Kidney epithelial cell (primary cell): Measurements from ENCODE around the gene EP400. TPM values are rescaled to one million over a fixed set of nuclear protein-coding genes. Genes with fewer than 3 reads are reported as not detected.
"Not testable (repeated sequence)": the region's sequence is repeated elsewhere in the genome, so short reads cannot be mapped to it uniquely, and the experiment has no call there.

Experiments
- DNase-seq: peaks from one replicate; pipeline ENCODE4 v3.0.0-alpha.2; 2010; ENCODE audit warnings: low read depth
- H3K27me3 ChIP-seq: 2 replicates; pipeline ENCODE4 v1.6.0; 2011; ENCODE audit warnings: low read length; ENCODE audit not compliant: control insufficient read depth, insufficient read depth
- H3K36me3 ChIP-seq: 2 replicates; pipeline ENCODE4 v1.5.1; 2011; ENCODE audit warnings: low read length; ENCODE audit not compliant: control insufficient read depth, insufficient read depth
- H3K4me3 ChIP-seq: 2 replicates; pipeline ENCODE4 v1.5.1; 2011; ENCODE audit warnings: low read depth, mild to moderate bottlenecking, control low read depth, low read length
- total RNA-seq: library from RNA; depleted of rRNA; stranded (reverse); fragments of >200 nt; gene quantifications from 2 replicates; pipeline ENCODE4 v1.2.3, GENCODE V29; 2015
- TF ChIP-seq, protein P1 (sequence below): IDR thresholded peaks from 2 replicates; pipeline ENCODE4 v1.5.1; 2011; ENCODE audit warnings: mild to moderate bottlenecking, moderate library complexity, low read length, control low read depth, inconsistent platforms; ENCODE audit not compliant: insufficient read depth, poor library complexity, severe bottlenecking

Gene EP400
- total RNA-seq, 1 donor from 2014 or later, result 21.4 TPM

DNA sequence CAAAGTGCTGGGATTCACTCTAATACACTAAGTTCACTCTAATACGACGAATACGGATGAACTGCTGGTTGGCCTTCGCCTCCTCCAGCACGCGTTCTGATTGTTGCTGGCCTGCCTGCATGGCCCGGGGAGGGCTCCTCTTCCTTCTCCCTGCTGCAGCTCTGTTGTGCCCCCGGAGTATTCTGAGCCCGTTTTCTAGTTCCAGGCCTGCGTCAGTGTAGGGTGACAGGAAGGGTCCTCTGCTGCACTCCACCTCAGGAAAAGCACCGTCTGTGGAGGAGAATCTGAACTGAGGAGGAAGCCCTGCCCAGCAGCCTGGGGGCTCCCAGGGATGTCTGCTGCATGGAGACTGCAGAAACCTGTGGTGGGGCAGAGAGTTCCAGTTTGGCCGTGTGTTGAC lies 150.0 kb downstream of the EP400 start:
- Histone ChIP-seq H3K27me3 (no peaks in the 10 kb centered on the region), H3K4me3 (no peak overlapping the region), H3K36me3 (no peaks in the 10 kb centered on the region)
- TF ChIP-seq, protein P1, sequence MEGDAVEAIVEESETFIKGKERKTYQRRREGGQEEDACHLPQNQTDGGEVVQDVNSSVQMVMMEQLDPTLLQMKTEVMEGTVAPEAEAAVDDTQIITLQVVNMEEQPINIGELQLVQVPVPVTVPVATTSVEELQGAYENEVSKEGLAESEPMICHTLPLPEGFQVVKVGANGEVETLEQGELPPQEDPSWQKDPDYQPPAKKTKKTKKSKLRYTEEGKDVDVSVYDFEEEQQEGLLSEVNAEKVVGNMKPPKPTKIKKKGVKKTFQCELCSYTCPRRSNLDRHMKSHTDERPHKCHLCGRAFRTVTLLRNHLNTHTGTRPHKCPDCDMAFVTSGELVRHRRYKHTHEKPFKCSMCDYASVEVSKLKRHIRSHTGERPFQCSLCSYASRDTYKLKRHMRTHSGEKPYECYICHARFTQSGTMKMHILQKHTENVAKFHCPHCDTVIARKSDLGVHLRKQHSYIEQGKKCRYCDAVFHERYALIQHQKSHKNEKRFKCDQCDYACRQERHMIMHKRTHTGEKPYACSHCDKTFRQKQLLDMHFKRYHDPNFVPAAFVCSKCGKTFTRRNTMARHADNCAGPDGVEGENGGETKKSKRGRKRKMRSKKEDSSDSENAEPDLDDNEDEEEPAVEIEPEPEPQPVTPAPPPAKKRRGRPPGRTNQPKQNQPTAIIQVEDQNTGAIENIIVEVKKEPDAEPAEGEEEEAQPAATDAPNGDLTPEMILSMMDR, result no peak
- DNase-seq, result no peak

- Histone ChIP-seq H3K4me3 (no peak overlapping the region), H3K27me3 (no peaks in the 10 kb centered on the region), H3K36me3 (peaks cover 1% of the 10 kb centered on the region)
- no peak for DNase-seq
- TF ChIP-seq, protein P1, result no peak
These were observed 150.7 kb downstream of the EP400 start for GRCh38 chr12:132100306-132101065.

- TF ChIP-seq, protein P1, result no peak
- DNase-seq, result no peak
- Histone ChIP-seq H3K27me3 (no peaks in the 10 kb centered on the region), H3K4me3 (no peak overlapping the region), H3K36me3 (peaks cover 1% of the 10 kb centered on the region)
These were observed 152.6 kb downstream of the EP400 start for GRCh38 chr12:132102297-132102696.

DNA sequence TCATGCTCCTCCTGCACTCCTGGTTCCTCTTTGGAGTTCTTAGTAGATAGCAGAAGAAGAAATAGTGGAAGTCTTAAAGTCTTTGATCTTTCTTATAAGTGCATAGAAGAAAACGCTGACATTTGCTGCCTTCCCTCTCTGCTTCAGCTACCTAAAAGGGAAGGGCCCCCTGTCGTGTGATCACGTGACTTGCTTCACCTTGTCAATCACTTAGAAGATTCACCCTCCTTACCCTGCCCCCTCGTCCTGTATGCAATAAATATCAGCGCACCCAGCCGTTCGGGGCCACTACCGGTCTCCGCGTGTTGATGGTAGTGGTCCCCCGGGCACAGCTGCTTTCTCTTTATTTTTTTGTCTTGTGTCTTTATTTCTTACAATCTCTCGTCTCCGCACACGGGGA lies 153.3 kb downstream of the EP400 start:
- H3K36me3 ChIP-seq, H3K4me3 ChIP-seq, H3K27me3 ChIP-seq, DNase-seq: not testable (repeated sequence)

GRCh38 chr12:132103542-132104308 lies 154.0 kb downstream of the EP400 start:
- Histone ChIP-seq H3K27me3 (no peaks in the 10 kb centered on the region), H3K36me3 (peaks cover 1% of the 10 kb centered on the region), H3K4me3 (no peak overlapping the region)
- TF ChIP-seq, protein P1, result no peak
- DNase-seq, result no peak

GRCh38 chr12:132105467-132105866 lies 155.7 kb downstream of the EP400 start:
- TF ChIP-seq, protein P1, result no peak
- Histone ChIP-seq H3K36me3 (peaks cover 1% of the 10 kb centered on the region), H3K27me3 (no peaks in the 10 kb centered on the region), H3K4me3 (no peak overlapping the region)
- DNase-seq, result no peak
